Measurements from ENCODE around the gene THSD4.
A peak's percentile ranks its signal among the peaks of the same experiment; 100 is the strongest.
"Not testable (repeated sequence)": the region's sequence is repeated elsewhere in the genome, so short reads cannot be mapped to it uniquely, and the experiment has no call there.

Gene THSD4

DNA sequence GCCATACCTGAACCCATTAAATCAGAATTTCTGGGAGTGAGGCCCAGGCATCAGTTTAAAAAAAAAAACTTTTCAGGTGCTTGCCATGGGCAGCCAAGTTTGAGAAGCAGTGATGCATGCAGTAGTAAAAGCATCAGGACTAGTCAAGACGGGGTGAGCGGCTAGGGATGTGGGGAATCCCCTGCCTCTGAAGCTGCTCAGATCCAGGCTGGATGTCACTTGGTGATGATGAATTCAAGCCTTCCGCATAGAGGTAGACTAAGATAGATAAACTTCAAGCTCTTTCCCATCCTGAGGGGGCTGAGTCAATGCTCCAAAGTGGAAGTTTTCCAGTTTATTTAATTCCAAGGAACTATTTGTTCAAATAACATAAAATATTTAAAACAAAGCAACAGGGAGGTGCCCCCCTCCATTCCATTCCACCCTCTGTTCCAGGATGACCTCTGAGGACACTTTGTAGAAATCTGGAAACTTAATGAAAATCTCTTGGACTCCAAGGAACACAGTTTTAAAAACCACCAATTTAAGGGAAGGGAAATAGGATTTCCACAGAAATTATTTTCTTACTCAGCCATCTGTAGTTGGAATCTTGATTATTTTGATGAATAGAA lies 594.6 kb downstream of the THSD4 start:
- DNase-seq: no peak

DNA sequence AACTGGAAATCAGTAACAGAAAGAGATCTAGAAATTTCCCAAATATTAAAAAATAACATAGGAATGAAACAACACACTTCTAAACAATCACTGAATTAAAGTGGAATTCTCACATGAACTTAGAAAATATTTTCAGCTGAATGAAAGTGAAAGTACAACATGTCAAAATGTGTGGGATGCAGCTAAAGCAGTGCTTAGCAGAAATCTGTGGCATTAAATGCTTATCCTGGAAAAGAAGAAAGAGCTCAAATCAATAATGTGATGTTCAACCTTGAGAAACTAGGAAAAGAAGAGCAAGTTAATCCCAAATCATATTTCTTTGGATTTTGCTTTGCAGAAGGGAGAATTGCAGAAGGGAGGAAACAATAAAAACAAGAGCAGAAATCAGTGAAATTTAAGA lies 596.9 kb downstream of the THSD4 start:
- no peak for DNase-seq

DNA sequence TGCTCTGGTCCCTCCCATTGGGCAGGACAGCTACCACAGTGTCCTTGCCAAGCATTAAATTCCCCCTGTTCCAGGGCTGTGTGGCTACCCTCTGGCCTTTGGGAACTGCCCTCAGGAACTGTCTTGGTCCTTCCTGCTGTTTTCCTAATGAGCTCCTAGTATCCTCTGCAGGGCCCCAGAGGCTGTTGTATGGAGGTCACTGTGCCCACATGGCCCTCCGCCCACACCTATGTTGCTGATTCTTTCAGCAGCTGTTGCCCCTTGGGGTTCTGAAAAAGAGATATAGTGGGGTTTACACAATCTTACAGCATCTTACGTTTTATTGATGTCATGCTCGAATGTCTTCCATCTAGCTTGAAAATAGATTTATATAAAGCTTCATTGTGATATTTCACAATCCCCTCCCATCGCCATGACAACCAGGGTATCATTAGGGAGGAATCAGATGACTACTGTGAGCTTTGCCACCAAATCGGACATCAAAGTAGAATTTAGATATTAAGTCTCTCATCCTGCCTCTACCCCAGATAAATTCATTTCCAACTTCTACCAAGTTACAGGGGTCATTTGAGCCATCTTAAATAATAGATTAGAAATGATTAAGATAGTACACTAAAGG lies 598.0 kb downstream of the THSD4 start:
- no peak for DNase-seq

DNA sequence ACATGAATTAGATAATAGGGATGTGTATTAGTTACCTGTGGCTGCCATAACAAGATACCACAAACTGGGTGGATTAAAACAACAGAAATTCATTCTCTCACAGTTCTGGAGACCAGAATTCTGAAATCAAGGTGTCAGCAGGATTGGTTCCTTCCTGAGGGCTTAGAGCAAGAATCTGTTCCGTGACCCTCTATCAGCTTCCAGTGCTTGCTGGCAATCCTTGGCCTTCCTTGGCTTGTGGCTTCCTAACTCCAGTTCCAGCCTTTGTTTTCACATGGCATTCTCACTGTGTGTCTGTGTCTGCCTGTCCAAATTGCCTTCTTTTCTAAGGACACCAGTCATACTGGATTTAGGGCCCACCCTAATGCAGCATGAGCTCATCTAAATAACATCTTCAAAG lies 600.6 kb downstream of the THSD4 start:
- DNase-seq: no peak

DNA sequence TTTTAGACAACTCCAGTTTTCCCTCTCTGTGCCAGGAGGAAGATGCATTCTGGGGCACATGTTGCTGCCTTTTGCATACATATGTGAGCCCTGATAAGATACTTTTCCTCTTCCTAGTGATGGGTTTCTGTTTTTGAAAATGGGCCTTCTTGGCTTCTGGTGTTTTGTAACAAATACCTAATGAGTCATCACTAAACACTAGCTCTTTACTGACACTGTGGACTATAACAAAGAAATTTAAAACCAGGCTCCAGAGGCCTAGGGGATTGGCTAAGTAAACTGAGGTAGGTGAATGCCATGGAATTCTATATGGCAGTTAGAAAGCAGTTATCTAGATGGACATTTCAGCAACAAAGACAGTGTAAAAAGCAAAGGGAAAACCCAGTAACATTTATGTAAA lies 601.7 kb downstream of the THSD4 start:
- no peak for DNase-seq

DNA sequence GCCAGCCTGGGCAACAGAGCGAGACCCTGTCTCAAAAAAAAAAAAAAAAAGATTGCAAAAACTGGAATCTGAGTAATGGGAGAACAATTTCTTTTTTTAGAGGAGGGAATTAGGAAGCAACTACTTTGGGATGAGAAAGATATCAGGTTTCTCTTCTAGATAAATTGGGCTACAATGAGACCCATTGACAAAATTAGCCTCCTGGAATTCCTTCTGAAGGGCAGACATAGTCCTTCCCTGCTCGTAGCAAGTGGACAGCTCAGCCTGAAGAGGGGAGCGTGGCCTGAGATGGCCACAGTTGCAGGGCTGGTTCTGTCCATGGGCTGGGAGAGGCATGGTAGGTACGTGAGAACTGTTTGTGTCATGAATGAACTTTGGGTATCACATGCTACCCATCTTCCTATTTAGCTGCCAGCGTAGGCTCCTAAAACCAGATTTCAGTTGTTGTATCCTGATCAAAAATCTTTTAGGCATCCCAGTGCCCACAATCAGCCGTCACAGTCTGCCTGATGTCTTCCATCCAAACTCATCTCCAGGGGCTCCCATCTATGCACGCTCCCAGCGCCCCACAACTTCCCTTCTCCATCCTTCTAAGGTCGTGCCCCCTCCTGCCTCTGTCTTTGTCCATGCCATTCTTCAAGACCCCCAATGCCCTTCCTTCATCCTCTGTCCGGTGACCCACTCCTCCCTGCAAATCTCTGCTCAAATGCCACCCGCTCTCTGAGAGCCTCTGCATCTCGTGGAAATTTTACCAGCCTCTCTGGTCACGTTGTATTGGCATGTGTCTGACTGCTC lies 603.0 kb downstream of the THSD4 start:
- no peak for DNase-seq

DNA sequence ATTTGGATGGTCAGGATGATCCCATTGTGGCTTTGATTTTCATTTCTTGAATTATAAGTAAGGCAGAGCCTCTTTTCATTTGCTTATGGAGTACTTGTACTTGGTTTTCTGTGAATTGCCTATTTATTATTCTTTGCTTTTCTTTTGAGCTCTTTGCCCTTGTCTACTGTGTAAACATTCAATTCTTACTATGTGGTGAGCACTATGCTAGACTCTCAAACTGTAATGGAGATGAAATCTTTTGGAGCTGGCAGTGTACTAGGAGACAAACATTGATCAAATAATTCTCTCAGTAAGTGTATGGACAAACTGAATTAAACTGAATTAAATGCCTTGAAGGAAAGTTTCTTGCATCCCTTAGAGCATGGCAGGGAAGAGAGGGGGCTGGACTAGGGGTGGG lies 608.1 kb downstream of the THSD4 start:
- DNase-seq: no peak

DNA sequence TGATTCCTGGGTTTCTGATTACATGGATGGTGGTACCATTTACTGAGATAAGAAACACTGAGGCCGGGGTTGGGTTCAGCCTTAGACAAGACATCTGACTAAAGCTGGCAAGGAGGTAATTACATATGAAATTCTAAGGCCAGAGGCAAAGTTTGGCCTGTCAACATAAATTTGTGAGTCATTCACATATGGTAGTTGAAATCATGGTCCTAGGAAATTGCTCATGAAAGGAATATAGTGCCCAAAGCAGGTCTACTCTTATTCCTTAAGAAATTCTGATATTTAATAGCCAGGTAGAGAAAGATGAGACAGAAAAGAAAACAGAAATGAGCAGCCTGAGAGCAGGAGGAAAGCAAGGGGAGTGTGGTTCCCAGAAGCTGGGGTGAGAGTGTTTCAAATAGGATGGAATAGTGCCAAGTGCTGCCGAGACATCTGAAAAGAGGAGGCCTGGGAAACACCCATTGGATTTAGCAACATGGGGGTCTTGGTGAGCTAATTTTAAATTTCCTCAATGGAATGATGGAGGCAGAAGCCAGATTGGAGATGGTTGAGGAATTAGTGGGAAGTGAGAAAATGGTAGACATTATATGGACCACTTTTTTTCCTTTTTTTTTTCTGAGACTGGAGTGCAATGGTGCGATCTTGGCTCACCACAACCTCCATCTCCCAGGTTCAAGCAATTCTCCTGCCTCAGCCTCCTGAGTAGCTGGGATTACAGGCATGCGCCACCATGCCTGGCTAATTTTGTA lies 610.1 kb downstream of the THSD4 start:
- DNase-seq: not testable (repeated sequence)

DNA sequence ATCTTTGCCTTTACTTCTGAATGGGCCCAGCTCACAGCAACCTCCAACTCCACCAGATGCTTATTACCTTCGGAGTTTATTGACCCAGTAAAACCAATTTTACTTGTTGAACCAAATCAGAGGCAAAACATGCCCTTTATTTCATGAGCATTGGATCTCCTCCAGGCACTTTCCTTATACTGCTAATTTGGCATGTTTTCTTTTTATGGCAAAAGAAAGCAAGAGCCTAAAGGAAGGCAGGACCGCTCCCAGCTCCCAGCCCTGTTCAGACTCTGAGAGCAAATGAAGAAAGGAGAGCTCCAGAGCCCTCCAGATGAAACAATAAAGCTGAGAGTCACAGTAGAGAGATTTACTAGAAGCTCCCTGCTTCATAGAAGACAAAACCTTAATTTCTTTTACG lies 613.6 kb downstream of the THSD4 start:
- no peak for DNase-seq

DNA sequence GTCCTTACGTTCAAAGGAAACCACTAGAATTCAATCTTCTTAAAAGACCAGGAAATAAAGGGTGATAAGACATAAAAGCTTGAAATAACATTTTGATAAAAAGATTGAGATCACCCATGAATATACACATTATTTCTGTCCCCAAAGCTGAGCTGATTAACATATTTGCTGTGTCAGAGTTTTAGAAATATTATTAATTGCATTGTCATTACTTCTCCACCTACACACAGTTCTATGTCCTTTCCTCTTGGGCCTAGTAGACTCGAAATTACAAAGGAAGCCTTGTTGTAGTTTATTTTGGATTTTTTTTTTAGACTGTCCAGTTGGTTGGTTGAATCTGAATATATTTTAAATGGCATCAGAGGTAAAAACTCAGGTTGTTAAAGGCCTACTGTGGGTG lies 614.0 kb downstream of the THSD4 start:
- no peak for DNase-seq

DNA sequence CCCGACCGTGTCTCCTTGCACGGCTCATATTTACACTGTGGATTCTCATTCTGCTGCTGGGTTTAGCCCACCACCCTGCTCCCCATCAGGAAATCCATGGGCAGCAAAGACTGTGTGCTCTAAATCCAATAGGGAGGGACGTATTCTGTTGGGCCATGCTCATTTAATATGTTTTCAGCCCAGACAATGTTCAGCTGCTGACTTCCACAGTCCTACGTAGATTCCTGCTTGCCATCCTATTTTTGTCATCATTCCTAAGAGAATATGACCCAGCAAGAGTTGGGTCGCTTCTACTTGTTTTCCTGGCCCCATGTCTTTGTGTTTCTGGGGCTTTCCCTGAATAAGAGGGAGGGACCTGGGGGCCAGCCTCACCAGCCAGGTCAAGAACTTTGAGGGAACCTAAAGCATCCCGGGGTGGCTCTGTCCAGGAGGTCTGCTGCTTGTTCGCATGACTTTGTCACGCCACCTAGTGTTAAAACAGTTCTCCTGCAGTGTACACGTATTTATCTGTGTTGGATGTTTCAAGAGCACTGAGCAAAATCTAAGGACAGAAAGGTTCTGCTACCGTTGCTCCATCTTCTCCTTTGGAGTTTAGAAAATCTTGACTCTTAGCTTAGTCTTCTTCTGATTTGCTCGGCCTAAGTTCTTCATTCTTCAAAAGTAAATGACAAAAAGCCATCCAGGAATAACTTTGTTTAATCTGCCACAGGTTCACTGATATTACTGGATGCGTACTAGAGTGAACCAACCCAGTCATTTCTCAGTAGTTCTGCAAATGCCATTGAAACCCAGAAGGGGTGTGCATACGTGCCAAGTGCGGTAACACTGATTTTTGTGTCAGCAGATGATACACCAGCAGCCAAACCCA lies 615.2 kb downstream of the THSD4 start:
- DNase-seq: peak; percentile 31

DNA sequence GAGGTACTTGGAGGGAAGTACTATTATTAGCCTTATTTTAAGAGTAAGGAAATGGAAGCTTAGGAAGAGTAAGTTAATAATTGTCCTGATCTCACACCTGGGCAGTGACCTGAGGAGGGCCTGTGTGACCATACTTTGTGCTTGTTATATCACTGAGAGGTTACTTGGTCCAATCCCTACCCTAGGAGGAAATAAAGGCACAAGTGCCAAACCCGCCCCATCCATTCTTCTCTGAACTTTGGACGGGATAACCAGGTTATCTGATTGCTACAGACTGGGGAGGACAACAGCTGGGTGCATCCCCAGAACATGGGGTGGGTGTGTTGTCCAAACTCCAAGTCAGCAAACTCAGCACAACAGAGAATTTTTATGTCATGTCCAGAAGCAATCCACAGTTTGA lies 617.4 kb downstream of the THSD4 start:
- no peak for DNase-seq

DNA sequence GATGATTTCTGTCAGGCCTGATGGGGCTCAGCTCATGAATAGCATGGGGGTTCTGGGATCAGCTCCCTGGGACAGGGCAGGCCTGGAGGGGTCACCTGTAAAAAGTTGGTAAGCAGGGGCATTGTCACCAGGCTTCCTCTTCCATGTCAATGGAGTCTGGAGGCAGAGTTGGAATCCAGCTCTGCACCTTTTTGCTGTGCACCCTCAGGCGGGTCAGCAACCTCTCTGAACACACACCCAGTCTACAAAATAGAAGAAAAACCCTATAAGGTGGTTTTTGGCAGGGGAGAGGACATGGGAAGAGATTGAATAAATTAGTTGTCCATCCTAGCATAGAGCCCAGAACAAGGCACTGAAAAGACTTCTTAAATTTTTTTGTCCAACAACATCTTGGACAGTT lies 617.9 kb downstream of the THSD4 start:
- DNase-seq: no peak

DNA sequence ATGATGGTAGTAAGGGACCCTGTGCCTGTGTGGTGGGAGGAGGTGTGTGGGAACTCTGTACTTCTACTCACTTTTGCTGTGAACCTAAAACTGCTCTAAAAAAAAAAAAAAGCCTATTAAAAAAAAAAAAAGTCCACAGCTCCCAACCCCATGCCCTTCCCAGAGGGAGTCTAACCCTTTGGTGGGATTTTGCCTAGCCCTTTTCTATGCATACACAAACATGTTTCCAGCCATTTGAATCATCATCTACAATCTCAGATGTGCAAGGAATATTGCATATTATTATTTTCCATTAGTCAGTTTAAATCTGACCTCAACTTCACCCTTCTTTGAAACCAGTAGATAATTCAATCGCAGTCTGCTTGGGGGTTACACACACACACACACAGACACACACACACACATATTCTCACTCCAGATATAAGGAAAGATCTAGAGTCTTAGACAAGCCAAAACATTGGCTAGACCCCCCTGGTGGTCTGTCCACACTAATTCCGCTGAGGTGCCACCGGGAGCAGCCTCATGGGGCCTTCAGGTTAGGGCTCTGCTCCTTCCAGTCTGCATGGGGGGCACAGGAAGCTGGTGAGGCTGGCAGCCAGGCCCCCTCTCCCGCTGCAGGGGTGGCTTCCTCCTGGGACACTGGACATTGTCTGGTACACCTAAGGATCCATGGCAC lies 619.6 kb downstream of the THSD4 start:
- DNase-seq: no peak

DNA sequence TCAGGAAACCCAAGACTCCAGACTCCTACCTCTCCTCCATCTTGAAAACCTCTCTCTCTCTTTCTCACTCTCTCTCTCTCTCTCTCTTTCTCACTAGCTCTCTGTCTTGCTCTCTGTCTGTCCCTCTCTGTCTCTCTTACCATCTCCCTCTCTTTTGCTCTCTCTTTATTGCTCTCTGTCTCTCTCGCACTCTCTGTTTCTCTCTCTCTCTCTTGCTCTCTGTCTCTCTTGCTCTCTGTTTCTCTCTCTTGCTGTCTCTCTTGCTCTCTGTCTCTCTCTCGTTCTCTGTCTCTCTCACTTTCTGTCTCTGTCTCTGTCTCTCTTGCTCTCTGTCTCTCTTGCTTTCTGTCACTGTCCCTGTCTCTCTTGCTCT lies 620.1 kb downstream of the THSD4 start:
- no peak for DNase-seq

DNA sequence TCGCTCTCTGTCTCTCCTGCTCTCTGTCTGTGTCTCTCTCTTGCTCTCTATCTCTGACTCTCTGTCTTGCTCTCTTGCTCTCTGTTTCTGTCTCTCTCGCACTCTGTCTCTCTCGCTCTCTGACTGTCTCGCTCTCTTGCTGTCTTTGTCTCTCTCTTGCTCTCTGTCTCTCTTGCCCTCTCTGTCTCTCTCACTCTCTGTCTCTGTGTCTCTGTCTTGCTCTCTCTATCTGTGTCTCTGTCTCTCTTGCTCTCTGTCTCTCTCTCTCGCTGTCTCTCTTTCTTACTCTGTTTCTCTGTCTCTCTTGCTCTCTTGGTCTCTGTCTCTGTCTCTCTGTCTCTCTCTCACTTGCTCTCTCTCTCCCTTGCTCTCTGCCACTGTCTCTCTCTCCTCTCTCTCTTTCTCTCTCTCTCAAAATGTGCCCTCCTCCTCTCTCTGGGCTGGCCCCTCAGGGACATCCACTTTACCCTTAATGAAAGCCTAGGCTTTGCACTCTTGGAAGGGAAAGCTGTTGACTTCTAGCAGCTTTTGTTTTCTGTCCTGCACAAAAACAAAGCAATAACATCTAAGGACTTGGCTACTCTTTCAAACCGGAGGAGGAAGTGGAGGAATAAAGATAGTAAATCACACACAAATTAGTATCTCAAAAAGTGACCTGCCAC lies 621.1 kb downstream of the THSD4 start:
- no peak for DNase-seq

DNA sequence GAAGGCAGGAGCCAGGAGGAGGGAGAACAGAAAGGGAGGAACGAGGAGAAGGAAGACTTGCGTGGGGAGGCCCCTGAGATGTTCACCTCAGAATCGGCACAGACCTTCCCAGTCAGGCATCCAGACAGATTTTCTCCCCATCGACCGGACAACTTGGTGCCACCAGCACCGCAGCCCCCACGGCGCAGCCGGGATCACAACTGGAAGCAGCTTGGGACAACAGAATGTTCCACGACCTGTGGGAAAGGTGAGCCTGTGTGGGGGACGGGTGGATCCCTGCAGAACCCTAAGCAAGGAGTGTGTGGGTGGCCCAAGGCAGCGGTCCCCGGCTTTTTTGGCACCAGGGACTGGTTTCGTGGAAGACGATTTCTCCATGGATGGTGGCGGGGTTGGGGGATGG lies 622.5 kb downstream of the THSD4 start:
- DNase-seq: no peak

DNA sequence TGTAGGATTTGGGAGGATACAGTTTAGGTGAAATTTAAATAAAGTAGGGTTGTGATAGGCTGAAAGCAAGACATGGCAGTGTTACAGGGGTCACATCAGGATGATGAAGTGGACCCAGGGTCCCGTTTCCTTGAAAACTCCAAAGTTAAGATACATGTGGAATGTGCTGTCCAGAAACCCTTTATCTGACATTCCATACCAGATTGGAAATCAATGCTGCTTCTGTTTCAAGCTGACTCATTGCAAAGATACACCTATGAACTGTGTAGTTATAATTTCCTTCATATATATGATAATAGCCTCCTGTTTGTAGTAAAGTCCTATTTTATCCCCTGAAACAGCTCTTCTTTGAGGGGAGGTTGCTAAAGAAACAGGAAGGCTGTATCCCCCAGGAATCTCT lies 624.1 kb downstream of the THSD4 start:
- DNase-seq: no peak

DNA sequence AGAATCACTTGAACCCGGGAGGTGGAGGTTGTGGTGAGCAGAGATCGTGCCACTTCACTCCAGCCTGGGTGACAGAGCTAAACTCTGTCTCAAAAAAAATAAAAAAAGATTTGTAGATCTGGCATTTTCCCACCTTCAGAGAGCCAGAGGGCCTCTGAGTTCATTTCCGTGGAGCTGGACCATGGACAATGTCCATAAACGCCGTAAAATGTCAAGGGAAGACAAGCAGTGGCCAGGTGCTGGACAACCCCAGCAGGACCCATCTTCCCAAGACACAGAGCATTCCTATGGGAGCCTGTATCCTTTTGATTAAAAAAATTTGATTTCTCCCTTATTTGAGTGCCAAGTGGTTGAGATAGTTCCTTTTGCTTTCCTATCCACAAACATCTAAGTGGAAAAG lies 627.7 kb downstream of the THSD4 start:
- no peak for DNase-seq

DNA sequence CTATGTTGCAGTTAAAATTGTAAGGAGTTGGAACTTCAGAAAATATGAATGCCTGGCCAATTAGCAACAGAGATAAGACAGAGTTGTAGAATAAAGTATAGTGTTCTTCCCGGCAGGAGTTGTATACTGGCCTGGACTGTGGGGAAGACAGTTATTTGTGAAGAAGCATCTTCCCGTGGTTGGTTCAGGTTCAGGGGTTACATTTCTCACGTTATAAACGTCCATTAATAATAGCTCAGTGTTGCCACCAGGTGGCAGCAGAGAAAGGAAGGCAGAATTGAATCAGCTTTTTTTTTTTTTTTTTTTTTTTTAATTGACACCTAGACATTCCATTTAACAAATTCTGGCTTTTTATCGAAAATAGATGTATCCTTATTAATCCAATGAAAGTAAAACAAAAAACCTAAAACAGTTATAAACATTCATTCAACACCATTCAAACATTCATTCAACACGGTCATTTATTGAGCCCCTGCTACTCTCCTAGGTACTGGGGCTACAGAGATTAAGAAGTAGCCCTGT lies 628.7 kb downstream of the THSD4 start:
- DNase-seq: peak; percentile 41

DNA sequence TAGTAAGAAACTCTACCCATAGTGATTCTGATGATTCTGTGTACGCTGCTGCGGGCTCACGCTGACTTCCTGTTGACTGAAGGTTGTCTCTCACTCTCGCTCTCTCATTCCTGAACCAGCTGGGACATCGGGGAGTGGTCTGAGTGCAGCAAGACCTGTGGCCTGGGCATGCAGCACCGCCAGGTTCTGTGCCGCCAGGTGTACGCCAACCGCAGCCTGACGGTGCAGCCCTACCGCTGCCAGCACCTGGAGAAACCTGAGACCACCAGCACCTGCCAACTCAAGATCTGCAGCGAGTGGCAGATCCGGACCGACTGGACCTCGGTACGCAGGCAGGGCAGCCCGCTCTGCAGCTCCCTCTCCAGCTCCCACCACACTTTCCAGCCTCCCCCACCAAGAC lies 631.4 kb downstream of the THSD4 start:
- peak; percentile 10 for DNase-seq
